GM18505 (cell line): ENCODE data around the gene SCPEP1.

Source experiments
- ATAC-seq: cut with Tn5 transposase; IDR thresholded peaks from one replicate; pipeline ENCODE4 v1.9.1; 2021; ENCODE audit not compliant: unreplicated experiment
- POLR2A ChIP-seq: IDR thresholded peaks from 4 replicates; pipeline ENCODE4 v1.6.1; 2011; ENCODE audit warnings: borderline replicate concordance; ENCODE audit not compliant: insufficient read depth, insufficient read length; ENCODE audit errors: extremely low read depth

SCPEP1 gene

GRCh38 chr17:57027852-57028251, 49.9 kb downstream of the SCPEP1 start:
- TF ChIP-seq POLR2A = no peak
- no peak for ATAC-seq

- no peak for ATAC-seq
- no peak for TF ChIP-seq POLR2A
These were observed 54.4 kb downstream of the SCPEP1 start for GRCh38 chr17:57032343-57032742.

GRCh38 chr17:57033296-57033695, 55.4 kb downstream of the SCPEP1 start:
- no peak for ATAC-seq
- TF ChIP-seq POLR2A = no peak

GRCh38 chr17:57034807-57035754, 57.1 kb downstream of the SCPEP1 start:
- no peak for TF ChIP-seq POLR2A
- ATAC-seq = no peak

- no peak for ATAC-seq
- no peak for TF ChIP-seq POLR2A
These were observed 58.1 kb downstream of the SCPEP1 start for GRCh38 chr17:57035971-57036481.

- no peak for TF ChIP-seq POLR2A
- ATAC-seq = no peak
These were observed 59.5 kb downstream of the SCPEP1 start for GRCh38 chr17:57037411-57037810.

GRCh38 chr17:57038486-57038885, 60.6 kb downstream of the SCPEP1 start:
- no peak for ATAC-seq
- no peak for TF ChIP-seq POLR2A

GRCh38 chr17:57040571-57040970, 62.6 kb downstream of the SCPEP1 start:
- no peak for ATAC-seq
- no peak for TF ChIP-seq POLR2A

GRCh38 chr17:57043276-57043675, 65.3 kb downstream of the SCPEP1 start:
- TF ChIP-seq POLR2A = no peak
- ATAC-seq = no peak

GRCh38 chr17:57044976-57045867, 67.3 kb downstream of the SCPEP1 start:
- ATAC-seq = no peak
- TF ChIP-seq POLR2A = no peak

GRCh38 chr17:57045868-57046704, 68.2 kb downstream of the SCPEP1 start:
- TF ChIP-seq POLR2A = no peak
- no peak for ATAC-seq

- TF ChIP-seq POLR2A = no peak
- no peak for ATAC-seq
These were observed 68.8 kb downstream of the SCPEP1 start for GRCh38 chr17:57046749-57047148.
